ENCODE measurements around the gene COX19.

DNA sequence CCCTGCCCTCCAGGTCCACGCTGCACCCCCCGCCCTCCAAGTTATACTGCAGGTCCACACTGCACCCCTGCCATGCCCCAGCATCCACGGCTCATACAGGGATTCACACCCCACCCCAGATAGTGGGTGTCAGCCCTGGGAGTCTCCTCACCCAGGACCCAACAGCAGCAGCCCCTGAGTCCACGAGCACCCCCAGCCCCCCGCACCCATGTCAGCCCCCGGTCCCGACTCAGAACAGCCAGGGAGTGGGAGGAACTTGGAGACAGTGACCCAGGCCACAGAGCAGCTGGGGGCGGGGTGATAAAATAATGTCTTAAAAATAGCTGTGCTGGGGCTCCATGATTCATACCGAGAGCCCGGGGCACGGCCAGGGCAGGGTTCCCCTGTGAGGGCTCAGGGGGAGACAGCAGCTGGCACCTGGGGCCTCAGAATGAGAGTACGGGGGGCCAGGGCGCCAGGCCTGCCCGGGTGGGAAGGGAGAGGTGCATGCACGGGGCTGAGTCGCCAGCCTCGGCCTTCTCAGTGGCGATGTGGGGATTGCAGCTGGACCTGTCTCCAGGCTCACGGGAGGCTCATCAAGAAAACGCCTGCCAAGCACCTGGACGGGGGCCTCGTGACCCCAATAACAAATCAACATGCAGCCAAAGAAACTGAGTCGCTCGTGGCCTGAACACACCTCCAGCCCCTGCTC, 50.7 kb downstream of the COX19 start:
- TF ChIP-seq, protein P1, sequence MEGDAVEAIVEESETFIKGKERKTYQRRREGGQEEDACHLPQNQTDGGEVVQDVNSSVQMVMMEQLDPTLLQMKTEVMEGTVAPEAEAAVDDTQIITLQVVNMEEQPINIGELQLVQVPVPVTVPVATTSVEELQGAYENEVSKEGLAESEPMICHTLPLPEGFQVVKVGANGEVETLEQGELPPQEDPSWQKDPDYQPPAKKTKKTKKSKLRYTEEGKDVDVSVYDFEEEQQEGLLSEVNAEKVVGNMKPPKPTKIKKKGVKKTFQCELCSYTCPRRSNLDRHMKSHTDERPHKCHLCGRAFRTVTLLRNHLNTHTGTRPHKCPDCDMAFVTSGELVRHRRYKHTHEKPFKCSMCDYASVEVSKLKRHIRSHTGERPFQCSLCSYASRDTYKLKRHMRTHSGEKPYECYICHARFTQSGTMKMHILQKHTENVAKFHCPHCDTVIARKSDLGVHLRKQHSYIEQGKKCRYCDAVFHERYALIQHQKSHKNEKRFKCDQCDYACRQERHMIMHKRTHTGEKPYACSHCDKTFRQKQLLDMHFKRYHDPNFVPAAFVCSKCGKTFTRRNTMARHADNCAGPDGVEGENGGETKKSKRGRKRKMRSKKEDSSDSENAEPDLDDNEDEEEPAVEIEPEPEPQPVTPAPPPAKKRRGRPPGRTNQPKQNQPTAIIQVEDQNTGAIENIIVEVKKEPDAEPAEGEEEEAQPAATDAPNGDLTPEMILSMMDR (IDR thresholded peaks at IDR 0.05 in 8 of 11, conservative IDR thresholded peaks at IDR 0.05 in 3 of 11), result no peak
- TF ChIP-seq POLR2AphosphoS5 (IDR thresholded peaks at IDR 0.05), result peak in 2 of 3 donors; percentile 29 to 49

All from spleen (tissue), 7 donors.